GM19452 (cell line): ENCODE data around the gene ZBTB7C.

ENCODE experiments used
- ATAC-seq: cut with Tn5 transposase; IDR thresholded peaks from one replicate; pipeline ENCODE4 v1.9.1; 2021; ENCODE audit not compliant: unreplicated experiment

The ZBTB7C gene

GRCh38 chr18:48219810-48220499, 189.2 kb downstream of the ZBTB7C start:
- no peak for ATAC-seq

GRCh38 chr18:48219037-48219809, 190.0 kb downstream of the ZBTB7C start:
- ATAC-seq: no peak

DNA sequence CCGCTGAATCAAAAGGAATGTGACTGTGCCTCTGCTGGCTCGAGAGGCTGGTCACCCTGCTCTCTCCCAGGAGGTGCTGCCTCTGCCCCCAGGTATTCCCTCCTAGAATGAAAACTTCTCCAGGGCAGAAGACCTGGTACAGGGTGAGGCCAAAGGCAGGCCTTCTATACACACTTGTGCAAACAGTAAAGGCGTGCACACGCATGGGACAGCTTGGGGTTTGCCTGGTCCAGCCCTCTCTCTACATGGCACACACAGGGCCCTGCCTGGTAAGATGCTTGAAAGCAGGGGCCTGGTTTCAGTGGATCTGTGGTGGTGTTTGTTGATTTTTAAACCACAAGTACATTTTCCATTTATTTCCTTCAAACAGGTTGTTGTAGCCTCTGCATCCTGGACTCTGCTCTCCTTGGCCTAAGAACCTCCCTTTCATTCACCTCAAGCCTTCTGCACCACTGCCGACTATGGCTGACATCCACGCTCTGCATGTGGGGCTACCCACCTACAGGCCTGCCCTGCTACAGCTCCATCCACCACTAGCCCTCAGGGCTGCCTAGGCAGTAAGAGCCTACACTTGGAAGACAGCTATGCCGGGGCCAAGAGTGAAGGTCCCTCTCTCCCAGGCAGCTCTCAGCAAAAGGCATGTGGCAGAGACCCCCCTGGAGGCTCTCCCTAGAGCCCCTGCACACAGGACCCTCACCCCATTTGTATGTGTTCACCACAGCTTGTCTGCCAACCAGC, 190.7 kb downstream of the ZBTB7C start:
- ATAC-seq: no peak

GRCh38 chr18:48217258-48218250, 191.6 kb downstream of the ZBTB7C start:
- no peak for ATAC-seq

DNA sequence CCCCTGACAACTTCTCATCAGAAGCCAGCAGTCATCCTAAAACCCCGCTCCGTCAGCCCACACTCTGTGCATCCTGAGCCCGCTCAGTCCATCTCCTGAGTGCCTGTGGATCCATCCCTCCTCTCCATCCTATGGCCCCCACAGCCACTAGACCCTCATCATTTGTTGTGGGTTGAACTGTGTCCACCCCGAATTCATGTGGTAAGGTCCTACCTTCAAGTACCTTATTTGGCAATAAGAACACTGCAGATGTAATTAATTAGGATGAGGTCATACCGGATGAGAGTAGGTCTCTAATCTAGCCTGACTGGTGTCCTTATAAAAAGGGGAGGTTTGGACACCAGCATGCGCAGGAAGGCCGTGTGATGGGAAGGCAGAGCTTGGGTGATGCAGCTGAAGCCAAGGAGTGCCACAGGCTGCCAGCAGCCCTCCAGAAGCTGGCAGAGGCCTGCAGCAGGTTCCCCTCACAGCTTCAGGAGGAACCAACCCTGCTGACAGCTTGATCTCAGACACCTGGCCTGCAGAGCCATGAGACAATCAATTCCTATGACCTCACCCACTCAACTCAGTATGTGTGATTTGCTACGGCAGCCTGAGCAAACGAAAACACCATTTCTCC, 192.4 kb downstream of the ZBTB7C start:
- ATAC-seq: no peak

DNA sequence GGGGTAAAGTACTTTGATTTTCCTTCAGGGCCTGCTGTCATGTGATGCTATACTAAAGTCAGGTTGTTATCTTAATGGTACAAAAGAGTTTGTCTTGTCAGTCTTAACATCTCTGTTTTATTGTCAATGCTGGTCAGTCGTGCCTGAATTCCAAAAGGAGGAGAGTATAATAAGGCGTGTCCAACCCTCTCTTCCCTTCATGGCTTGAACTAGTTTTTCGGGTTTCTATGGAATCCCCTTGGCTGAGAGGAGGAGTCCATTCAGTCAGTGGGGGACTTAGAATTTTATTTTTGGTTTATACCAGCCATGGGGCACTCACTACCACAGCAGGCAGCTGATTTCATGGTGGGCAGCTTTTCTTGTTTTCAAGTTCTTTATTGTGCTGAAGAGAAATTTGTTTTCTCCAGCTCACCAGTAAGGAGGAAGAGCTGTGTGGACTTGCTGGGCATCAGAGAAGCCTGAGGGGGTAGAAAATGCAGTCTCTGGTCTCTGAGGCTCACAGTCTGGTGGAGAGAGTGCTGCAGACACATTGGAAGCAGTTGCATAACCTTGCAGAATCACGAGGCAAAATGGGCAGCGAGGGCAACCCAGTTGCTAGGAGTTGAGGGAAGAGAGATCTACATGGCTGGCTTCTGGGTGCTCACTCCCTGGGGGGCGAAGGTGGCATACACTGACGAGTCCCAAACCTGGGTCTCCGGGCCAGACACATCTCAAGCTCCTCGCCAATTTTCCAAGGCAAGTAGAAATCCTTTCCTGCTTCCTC, 193.1 kb downstream of the ZBTB7C start:
- no peak for ATAC-seq

DNA sequence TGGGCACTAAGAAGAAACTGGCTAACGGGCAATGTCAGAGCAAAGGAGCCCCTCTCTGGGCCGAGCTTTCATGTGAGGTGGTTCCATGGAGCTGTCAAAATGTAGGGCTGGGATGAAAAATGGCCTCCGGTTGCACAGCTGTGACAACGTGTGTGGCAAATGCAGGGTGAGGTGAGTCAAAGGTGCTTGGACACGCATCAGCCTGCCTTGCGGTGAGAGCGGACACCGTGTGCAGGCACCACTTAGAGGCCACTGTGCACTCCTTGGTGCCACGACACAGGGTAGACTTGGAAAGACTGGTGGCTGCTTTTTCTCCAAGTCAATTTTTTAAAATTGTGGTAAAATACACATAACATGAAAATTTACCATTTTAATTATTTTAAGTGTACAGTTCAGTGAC, 195.4 kb downstream of the ZBTB7C start:
- ATAC-seq: no peak

DNA sequence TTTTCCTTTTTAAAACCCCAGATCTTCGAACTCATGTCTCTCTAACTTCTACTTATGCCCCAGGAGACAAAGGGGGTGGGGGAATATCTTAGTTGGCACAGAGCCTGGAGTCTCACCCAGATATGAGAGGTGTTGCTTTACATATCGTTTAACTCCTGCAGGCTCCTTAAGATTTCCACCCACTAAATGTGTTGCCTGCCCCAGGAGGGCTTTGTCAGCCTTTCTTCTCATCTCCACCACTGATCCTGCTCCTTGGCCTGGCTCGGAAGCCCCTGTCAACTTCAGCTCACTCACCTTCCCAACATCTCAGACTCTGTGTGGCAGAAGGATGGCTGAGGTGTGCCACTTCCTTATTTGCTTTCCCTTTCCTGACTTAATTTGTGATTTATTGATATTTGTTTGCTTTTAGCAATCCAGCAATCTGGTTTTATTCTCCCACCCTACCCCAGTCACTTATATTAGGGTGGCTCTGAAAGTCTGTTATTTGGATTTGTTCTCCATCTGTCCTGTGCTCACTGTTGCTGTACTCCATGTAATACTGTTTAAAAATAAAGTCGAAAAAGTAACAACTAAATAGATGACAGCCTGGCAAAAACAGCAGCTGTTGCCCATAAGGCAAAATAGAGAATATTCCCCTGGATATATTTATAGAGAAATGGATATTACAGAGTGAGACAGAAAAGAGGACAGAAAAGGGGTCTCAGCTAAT, 200.6 kb downstream of the ZBTB7C start:
- ATAC-seq: no peak

DNA sequence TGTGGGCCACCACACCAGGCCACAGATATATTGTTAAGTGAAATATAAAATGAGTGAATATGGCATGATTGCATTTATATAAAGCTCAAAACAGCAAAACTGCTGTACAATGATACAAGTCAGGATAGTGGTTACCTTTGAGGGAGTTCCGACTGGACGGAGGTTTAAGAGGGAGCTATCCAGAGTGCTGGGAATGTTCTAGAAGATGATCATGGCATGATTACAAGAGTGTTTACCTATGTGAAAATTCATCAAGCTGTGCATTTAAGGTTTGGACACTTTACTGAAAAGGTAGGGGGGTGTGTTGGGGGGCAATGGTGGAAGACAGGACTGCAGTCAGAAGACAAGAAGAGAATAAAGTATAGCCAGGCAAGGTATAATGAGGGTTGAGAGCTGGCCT, 201.4 kb downstream of the ZBTB7C start:
- ATAC-seq: no peak

- no peak for ATAC-seq
Measured at GRCh38 chr18:48206887-48207286, 202.3 kb downstream of the ZBTB7C start.

GRCh38 chr18:48203961-48204666, 205.1 kb downstream of the ZBTB7C start:
- ATAC-seq: no peak

- no peak for ATAC-seq
Measured at GRCh38 chr18:48203288-48203945, 205.8 kb downstream of the ZBTB7C start.

- no peak for ATAC-seq
Measured at GRCh38 chr18:48202350-48203260, 206.6 kb downstream of the ZBTB7C start.

DNA sequence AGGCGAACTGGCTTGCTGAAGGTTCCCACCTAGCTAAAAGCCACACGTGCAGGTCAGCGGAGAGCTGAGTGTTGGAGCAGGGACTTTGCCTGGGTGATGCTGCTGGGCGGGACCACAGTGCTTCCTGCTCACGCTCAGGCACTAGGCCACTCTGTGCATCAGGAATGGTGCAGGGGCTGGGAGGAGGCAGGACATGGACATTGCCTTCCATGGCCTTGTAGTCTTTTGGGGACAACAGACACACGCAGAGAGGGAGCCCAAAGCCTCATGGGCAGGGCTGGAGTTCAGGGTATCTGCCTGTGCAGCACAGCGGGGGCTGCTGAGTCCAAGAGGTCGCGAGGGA, 207.2 kb downstream of the ZBTB7C start:
- ATAC-seq: no peak

DNA sequence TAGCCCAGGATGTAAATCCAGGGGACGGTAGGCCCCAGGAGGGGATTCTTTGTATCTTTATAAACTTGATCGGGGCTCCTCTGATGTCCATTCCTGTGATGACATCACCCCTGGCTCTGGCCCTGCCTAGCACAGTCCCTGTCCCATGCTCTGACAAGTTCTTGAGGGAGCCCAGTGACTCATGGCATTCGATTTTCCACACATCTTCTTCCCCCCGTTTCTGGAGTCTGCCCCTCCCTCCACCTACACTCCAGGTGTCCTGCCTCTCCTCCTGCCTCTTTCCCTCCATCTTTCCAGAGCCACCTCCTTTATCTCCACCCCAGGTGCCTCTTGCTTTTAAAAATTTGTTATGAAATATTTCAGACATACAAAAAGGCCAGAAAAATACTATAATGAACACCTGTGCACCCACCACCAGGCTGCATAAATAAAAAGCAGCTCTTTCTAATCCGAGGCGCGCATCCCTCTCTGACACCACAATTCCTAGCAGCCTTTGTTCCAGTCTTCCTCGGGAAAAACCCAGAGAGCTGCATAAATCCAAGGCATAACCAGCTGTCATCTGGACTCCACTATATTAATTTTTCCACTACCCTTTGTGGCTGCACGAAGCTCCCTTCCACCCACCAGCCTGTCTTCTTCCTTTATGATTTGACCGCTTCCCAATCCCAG, 207.7 kb downstream of the ZBTB7C start:
- ATAC-seq: no peak

DNA sequence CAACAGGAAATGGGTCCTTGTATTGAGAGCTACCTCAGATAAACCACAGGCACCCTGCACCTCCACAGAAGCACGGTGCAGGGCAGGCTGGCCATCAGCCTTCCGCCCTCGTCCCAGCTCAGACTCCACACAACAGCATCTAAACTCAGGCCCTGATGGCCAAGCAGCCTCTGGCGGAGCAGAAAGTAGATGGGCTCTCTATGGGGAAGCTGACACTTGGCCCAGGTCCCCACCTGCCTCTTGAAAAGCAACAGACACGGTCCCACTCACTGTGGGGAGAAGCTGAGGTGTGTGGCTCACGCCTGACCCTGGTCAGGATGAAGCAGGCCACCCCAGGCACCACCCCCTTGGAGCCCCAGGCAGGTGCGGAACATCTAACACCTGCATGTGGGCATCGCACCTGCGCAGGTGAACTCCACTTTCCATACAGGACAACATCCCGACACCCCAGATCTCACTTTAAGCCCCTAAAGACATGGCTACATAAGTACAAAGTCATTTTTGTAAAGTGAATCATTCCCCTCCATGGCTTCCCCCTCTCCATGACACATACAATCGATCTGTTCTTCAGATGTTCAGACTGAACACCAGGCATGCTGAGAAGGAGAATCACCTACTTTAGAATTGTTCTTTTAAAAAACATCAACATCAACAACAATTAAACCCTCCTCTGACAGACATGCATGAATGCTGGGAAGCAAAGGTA, 208.4 kb downstream of the ZBTB7C start:
- no peak for ATAC-seq
